Lung (tissue), 12 donors: ENCODE results near the gene IRAK3. TPM values are rescaled to one million over a fixed set of nuclear protein-coding genes. Genes with fewer than 3 reads are reported as not detected.
"Not testable (repeated sequence)": the region's sequence is repeated elsewhere in the genome, so short reads cannot be mapped to it uniquely, and the experiment has no call there.

Source experiments
- ATAC-seq: fragments of 200-7000 bp; cut with Tn5 transposase; one replicate; pipeline ENCODE4 v1.9.1; 2020; ENCODE audit warnings: moderate number of reproducible peaks; ENCODE audit not compliant: insufficient read depth, low FRiP score
- DNase-seq, 3 donors: peaks; one replicate each; pipeline ENCODE4 v3.0.0-alpha.2; 2013 to 2017
- H3K27ac ChIP-seq, 2 donors: one replicate each; pipeline ENCODE4 v1.5.1; 2013; ENCODE audit warnings: mild to moderate bottlenecking in 2 of 2, moderate library complexity in 2 of 2, control low read depth in 1 of 2, inconsistent platforms in 1 of 2, low read depth in 1 of 2, low read length in 1 of 2
- H3K27me3 ChIP-seq, 3 donors: one replicate each; pipeline ENCODE4 v1.5.1; 2013; ENCODE audit warnings: low read length in 2 of 3; ENCODE audit not compliant: control insufficient read depth in 3 of 3, insufficient read depth in 3 of 3
- H3K36me3 ChIP-seq, 4 donors: one replicate each; pipeline ENCODE4 v1.5.1; 2013; ENCODE audit warnings: low read length in 4 of 4, mild to moderate bottlenecking in 1 of 4, moderate library complexity in 1 of 4; ENCODE audit not compliant: control insufficient read depth in 4 of 4, insufficient read depth in 4 of 4
- H3K4me1 ChIP-seq, 5 donors: one replicate each; pipeline ENCODE4 v1.5.1; 2013; ENCODE audit warnings: low read length in 5 of 5, mild to moderate bottlenecking in 2 of 5, moderate library complexity in 1 of 5; ENCODE audit not compliant: control insufficient read depth in 5 of 5, insufficient read depth in 5 of 5
- H3K4me3 ChIP-seq: one replicate; pipeline ENCODE4 v1.5.1; 2013; ENCODE audit warnings: mild to moderate bottlenecking, control low read depth, moderate library complexity
- H3K9ac ChIP-seq, 2 donors: one replicate each; pipeline ENCODE4 v1.5.1; 2013; ENCODE audit warnings: low read length in 2 of 2, control low read depth in 1 of 2; ENCODE audit not compliant: insufficient read depth in 1 of 2
- H3K9me3 ChIP-seq, 4 donors: one replicate each; pipeline ENCODE4 v1.5.1; 2013; ENCODE audit warnings: low read length in 3 of 4, mild to moderate bottlenecking in 1 of 4, moderate library complexity in 1 of 4; ENCODE audit not compliant: control insufficient read depth in 4 of 4, insufficient read depth in 3 of 4
- WGBS, 2 donors: extraction: QIAGEN DNeasy Blood & Tissue Kit; methylation state at CpG; one replicate each; pipeline ENCODE4 v1.1.7; 2013; 5-methylcytosine and 5-hydroxymethylcytosine counted together
- polyA plus RNA-seq, 2 donors: library from polyadenylated mRNA; stranded (reverse); fragments of 200-250 nt; gene quantifications; one replicate each; pipeline ENCODE4 v1.2.1, GENCODE V29; 2013
- total RNA-seq, 2 donors: library from RNA; depleted of rRNA in 1 of 2; stranded (reverse); fragments of >200 nt in 1 of 2; gene quantifications; one replicate each; pipeline ENCODE4 v1.2.1, GENCODE V29; 2014 to 2021
- TF ChIP-seq, protein P1 (sequence below): IDR thresholded peaks from 2 replicates; pipeline ENCODE4 v1.5.1; 2012; ENCODE audit warnings: mild to moderate bottlenecking; ENCODE audit errors: control extremely low read depth, extremely low read depth
- donor health status: control.
- donor health status: control.
- donor health status: Bipolar disorder and iron deficiency.
- donor health status: healthy.
- donor health status: DM: yes; HTN: yes; CAD: no.

The IRAK3 gene
- total and polyA plus RNA-seq, 4 donors = 7.8 to 77.2 (median 51.2) TPM

DNA sequence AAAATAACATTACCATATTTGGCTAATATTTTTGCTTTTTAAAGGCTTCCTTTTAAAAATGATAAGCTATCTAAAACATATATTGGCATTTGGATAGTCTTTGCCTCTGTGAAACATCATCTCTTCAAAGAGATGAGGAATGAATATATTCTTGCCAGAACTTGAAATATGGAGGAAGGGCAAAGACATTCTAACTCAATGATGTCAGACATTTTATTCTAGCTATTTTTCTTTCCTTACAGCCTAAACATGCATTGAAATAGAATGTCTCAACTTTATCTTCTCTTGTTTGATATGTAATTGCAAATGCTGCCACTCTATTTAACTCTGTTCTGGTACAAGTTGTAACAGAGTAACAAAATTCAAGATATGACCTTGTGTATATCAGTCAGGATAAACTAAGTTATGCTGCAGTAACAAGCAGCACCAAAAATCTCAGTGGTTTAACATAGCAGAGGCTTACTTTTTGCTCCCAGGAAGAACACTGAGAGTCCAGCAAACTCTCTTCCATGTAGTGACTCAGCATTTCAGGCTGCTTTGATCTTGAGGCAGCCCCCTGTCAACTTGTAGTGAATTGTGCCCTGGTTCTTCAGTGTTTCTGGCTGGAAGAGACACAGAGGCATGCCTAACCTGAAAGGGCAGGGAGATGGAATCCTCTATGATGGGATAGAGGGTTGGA lies 11.0 kb downstream of the IRAK3 start:
- H3K4me1 ChIP-seq = peaks cover 0 to 34% (median 8%) of the 10 kb centered on the region in 5 donors
- no peaks in the 10 kb centered on the region for H3K27me3 ChIP-seq
- H3K9me3 ChIP-seq = peaks cover 0 to 5% (median under 1%) of the 10 kb centered on the region in 4 donors
- ATAC-seq (no peak), DNase-seq (no peak)
- no peak overlapping the region for H3K27ac ChIP-seq
- no peak overlapping the region for H3K4me3 ChIP-seq
- no peak overlapping the region for H3K9ac ChIP-seq
- H3K36me3 ChIP-seq = peaks cover 0 to 9% (median 2%) of the 10 kb centered on the region in 4 donors
- TF ChIP-seq, protein P1, sequence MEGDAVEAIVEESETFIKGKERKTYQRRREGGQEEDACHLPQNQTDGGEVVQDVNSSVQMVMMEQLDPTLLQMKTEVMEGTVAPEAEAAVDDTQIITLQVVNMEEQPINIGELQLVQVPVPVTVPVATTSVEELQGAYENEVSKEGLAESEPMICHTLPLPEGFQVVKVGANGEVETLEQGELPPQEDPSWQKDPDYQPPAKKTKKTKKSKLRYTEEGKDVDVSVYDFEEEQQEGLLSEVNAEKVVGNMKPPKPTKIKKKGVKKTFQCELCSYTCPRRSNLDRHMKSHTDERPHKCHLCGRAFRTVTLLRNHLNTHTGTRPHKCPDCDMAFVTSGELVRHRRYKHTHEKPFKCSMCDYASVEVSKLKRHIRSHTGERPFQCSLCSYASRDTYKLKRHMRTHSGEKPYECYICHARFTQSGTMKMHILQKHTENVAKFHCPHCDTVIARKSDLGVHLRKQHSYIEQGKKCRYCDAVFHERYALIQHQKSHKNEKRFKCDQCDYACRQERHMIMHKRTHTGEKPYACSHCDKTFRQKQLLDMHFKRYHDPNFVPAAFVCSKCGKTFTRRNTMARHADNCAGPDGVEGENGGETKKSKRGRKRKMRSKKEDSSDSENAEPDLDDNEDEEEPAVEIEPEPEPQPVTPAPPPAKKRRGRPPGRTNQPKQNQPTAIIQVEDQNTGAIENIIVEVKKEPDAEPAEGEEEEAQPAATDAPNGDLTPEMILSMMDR = no peak

DNA sequence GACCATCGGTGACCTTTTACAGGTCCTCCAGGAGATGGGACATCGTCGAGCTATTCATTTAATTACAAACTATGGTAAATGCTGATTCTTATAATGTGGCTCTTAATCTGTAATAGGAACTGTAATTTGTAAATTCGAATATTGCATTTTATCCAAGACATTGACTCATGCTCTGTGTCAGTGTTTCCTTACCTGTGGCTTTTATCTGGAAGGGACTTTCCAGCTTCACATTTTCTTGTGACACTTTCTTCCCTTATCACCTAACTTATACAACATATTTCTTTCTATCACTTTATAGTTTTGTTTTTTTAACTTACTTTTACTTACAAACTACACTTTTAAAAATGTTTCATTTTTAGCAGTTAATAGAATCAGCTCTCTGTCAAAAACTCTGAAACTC lies 14.8 kb downstream of the IRAK3 start:
- ATAC-seq = no peak
- 77 to 89% methylated on average over 4 of the region's 4 CpGs for WGBS, 2 donors

DNA sequence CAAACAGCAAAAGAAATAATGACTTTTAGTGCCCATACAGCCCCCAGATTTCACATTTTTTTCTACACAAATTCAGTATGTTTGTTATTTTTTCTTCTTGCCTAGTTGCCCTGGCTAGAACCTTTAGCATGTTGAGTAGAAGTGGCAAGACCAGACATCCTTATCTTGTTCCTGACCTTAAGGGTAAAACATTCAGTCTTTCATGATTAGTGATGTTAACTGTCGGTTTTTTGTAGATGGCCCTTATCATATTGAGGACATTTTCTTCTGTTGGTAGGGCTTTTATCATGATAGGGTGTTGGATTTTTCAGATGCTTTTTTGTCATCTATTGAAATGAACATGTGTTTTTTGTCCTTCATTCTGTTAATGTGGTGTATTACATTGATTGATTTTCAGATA lies 17.1 kb downstream of the IRAK3 start:
- no peaks in the 10 kb centered on the region for H3K27me3 ChIP-seq
- DNase-seq (no peak), ATAC-seq (no peak)
- H3K4me3 ChIP-seq = no peak overlapping the region
- no peak overlapping the region for H3K9ac ChIP-seq
- no peak overlapping the region for H3K27ac ChIP-seq
- H3K9me3 ChIP-seq = no peaks in the 10 kb centered on the region
- WGBS, 2 donors = 88 to 91% methylated on average over 1 of the region's 1 CpG
- TF ChIP-seq, protein P1 = no peak
- H3K4me1 ChIP-seq = no peaks in the 10 kb centered on the region
- peaks cover 0 to 4% (median 3%) of the 10 kb centered on the region in 4 donors for H3K36me3 ChIP-seq

More for the DNA sequence above, 14.8 kb downstream of the IRAK3 start:
- H3K9me3 ChIP-seq = peaks cover 0 to 5% (median under 1%) of the 10 kb centered on the region in 4 donors
- DNase-seq = no peak
- peaks cover 0 to 4% (median 0%) of the 10 kb centered on the region in 4 donors for H3K36me3 ChIP-seq
- H3K27ac ChIP-seq = no peak overlapping the region
- H3K9ac ChIP-seq = no peak overlapping the region
- TF ChIP-seq, protein P1 = no peak
- no peak overlapping the region for H3K4me3 ChIP-seq
- H3K4me1 ChIP-seq = peaks cover 0 to 3% (median 0%) of the 10 kb centered on the region in 5 donors
- no peaks in the 10 kb centered on the region for H3K27me3 ChIP-seq

DNA sequence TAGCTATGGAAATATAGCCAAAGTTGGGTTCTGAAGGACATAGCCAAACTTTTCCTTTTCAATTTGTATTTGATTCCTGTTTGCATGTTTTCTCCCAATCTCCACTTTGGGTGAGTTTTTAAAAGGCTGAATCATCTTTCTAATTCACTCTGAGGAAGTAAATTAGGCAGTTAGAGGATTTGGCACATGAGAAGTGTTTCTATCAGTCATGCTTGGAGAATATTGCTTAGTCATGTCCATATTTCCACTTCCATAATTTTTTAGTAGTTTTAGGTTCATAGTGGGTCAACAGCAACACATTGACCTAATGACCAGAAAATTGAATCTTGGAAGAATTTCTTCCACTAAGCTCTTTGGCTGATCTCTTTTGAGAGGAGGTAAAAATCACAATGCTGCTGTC lies 21.8 kb downstream of the IRAK3 start:
- Histone ChIP-seq H3K4me1 (no peaks in the 10 kb centered on the region), H3K36me3 (peaks cover 2 to 12% (median 7%) of the 10 kb centered on the region in 4 donors), H3K4me3 (no peak overlapping the region), H3K27ac (no peak overlapping the region), H3K27me3 (no peaks in the 10 kb centered on the region), H3K9ac (no peak overlapping the region), H3K9me3 (no peaks in the 10 kb centered on the region)
- TF ChIP-seq, protein P1 = no peak
- ATAC-seq (no peak), DNase-seq (no peak)

DNA sequence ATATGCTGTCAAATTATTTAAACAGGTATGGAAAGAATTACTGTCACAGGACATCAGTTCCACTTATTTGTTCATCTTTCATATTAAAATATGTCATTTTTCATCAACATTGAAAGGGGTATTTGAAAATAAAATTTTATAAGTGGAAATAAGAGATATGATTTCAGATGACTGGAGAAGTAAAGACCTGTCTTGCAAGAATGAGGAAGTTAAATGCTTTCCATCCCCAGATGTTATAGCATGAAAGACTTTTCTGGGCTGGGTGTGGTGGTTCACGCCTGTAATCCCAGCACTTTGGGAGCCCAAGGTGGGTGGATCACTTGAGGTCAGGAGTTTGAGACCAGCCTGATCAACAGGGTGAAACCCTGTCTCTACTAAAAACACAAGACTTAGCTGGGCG lies 22.6 kb downstream of the IRAK3 start:
- WGBS, 2 donors = 76 to 86% methylated on average over 2 of the region's 2 CpGs
- H3K36me3 ChIP-seq = peaks cover 2 to 12% (median 8%) of the 10 kb centered on the region in 4 donors
- H3K9me3 ChIP-seq, H3K4me3 ChIP-seq, H3K4me1 ChIP-seq, DNase-seq, H3K27me3 ChIP-seq, H3K9ac ChIP-seq, H3K27ac ChIP-seq, ATAC-seq: not testable (repeated sequence)
